PC-3 (cell line): Measurements from ENCODE around the gene LTB4R. TPM values are rescaled to one million over a fixed set of nuclear protein-coding genes. Genes with fewer than 3 reads are reported as not detected.

ENCODE experiments used
- ATAC-seq: fragments of 200-7000 bp; cut with Tn5 transposase; 2 replicates; pipeline ENCODE4 v1.9.1; 2020; ENCODE audit warnings: mild to moderate bottlenecking, moderate library complexity
- BruUV-seq: library from RNA; stranded (reverse); fragments of 400-500 nt; replicated peaks from 2 replicates; lab custom pipeline; 2021; lab: Mats Ljungman, UMichigan
- CTCF ChIA-PET: fragments of 300-600 bp; sonication (Branson Sonifier 250); formaldehyde crosslinking; loops from one replicate; lab custom pipeline; 2022; ENCODE audit warnings: antibody characterized with exemption; lab: Charles Lee
- POLR2A ChIA-PET: fragments of 300-600 bp; sonication (Branson Sonifier 250); formaldehyde crosslinking; loops from one replicate; lab custom pipeline; 2022; ENCODE audit warnings: antibody characterized with exemption; ENCODE audit not compliant: unreplicated experiment; lab: Charles Lee
- DNase-seq: peaks from one replicate; pipeline ENCODE4 v3.0.0-alpha.2; 2015
- H2AFZ ChIP-seq: fragments of 300-600 bp; sonication (generic); 2 replicates; pipeline ENCODE4 v1.6.0; 2016; ENCODE audit warnings: antibody characterized with exemption, low read length
- H3F3A ChIP-seq: fragments of 300-600 bp; sonication (generic); one replicate; pipeline ENCODE4 v1.6.0; 2017; ENCODE audit warnings: antibody characterized with exemption, low read length, control low read depth, mild to moderate bottlenecking; ENCODE audit not compliant: unreplicated experiment
- H3K27ac ChIP-seq: fragments of 300-600 bp; sonication (generic); 2 replicates; pipeline ENCODE4 v1.5.1; 2016; ENCODE audit warnings: mild to moderate bottlenecking, low read length
- H3K27me3 ChIP-seq: fragments of 300-600 bp; sonication (generic); 2 replicates; pipeline ENCODE4 v1.6.1; 2016; ENCODE audit warnings: low read length, mixed read lengths
- H3K36me3 ChIP-seq: fragments of 300-600 bp; sonication (generic); 2 replicates; pipeline ENCODE4 v1.6.1; 2016; ENCODE audit warnings: low read depth, mixed run types, low read length, mixed read lengths
- H3K4me1 ChIP-seq: fragments of 300-600 bp; sonication (generic); 2 replicates; pipeline ENCODE4 v1.5.1; 2016; ENCODE audit warnings: low read length; ENCODE audit not compliant: insufficient read depth
- H3K4me2 ChIP-seq: fragments of 300-600 bp; sonication (generic); 2 replicates; pipeline ENCODE4 v1.6.0; 2016; ENCODE audit warnings: low read length
- H3K4me3 ChIP-seq: fragments of 300-600 bp; sonication (generic); 2 replicates; pipeline ENCODE4 v1.5.1; 2016; ENCODE audit warnings: mild to moderate bottlenecking, low read length, mixed read lengths
- H3K79me2 ChIP-seq: fragments of 300-600 bp; sonication (generic); 2 replicates; pipeline ENCODE4 v1.6.1; 2017; ENCODE audit warnings: low read length, mixed read lengths
- H3K9ac ChIP-seq: fragments of 300-600 bp; sonication (generic); 2 replicates; pipeline ENCODE4 v1.6.0; 2016; ENCODE audit warnings: mild to moderate bottlenecking, low read length
- H3K9me2 ChIP-seq: fragments of 300-600 bp; sonication (generic); replicated peaks from 2 replicates; pipeline ENCODE4 v1.6.1; 2016; ENCODE audit warnings: mixed run types, low read length, mixed read lengths
- H3K9me3 ChIP-seq: fragments of 300-600 bp; sonication (generic); 2 replicates; pipeline ENCODE4 v1.6.1; 2016; ENCODE audit warnings: low read length, mixed read lengths
- H4K20me1 ChIP-seq: fragments of 300-600 bp; sonication (generic); 2 replicates; pipeline ENCODE4 v1.6.1; 2016; ENCODE audit warnings: low read length, mixed read lengths
- CTCF ChIP-seq: fragments of 300-600 bp; sonication (generic); conservative IDR thresholded peaks from 2 replicates; pipeline ENCODE4 v1.5.1; 2017; ENCODE audit warnings: antibody characterized with exemption, low read depth, mild to moderate bottlenecking, low read length
- EZH2 ChIP-seq: fragments of 300-600 bp; sonication (generic); IDR thresholded peaks from one replicate; pipeline ENCODE4 v1.6.1; 2017; ENCODE audit warnings: antibody characterized with exemption, mild to moderate bottlenecking, low read length; ENCODE audit not compliant: unreplicated experiment
- EZH2phosphoT487 ChIP-seq: fragments of 300-600 bp; sonication (generic); IDR thresholded peaks from 2 replicates; pipeline ENCODE4 v1.6.1; 2018; ENCODE audit warnings: mild to moderate bottlenecking, antibody characterized with exemption, low read length, borderline replicate concordance
- intact Hi-C: fragments of 100-400 bp; cut with micrococcal nuclease; formaldehyde crosslinking; loops from 2 replicates; pipeline ENCODE4 v1.9.0; 2023
- total RNA-seq: library from RNA; depleted of rRNA; stranded (reverse); fragments of >200 nt; gene quantifications from 2 replicates; pipeline ENCODE4 v1.2.3, GENCODE V29; 2014

LTB4R gene
- total RNA-seq, 1 experiment from 2014 or later, result 11.6 TPM

- CTCF ChIA-PET, result interaction anchor here (0.7 to 1.0 kb wide), 2 partner anchors 17 to 18 kb away, joined by 3 read pairs; no protein-coding TSS in a partner anchor
- no TSS peak for BruUV-seq
- POLR2A ChIA-PET, result interaction anchor here (0.7 kb wide), 1 partner anchor 8 kb away, joined by 3 read pairs; the partner anchor contains the start of gene RABGGTA
Observed at GRCh38 chr14:24279301-24280186, 31.8 kb upstream of the LTB4R start.

GRCh38 chr14:24280797-24281460 is 30.4 kb upstream of the LTB4R start:
- H3K27ac ChIP-seq, result no peak overlapping the region
- H3K27me3 ChIP-seq, result no peaks in the 10 kb centered on the region
- H3K9me3 ChIP-seq, result no peaks in the 10 kb centered on the region
- no peaks in the 10 kb centered on the region for H3K79me2 ChIP-seq
- TF ChIP-seq CTCF (no peak), EZH2 (no peak), EZH2phosphoT487 (no peak)
- H3K4me2 ChIP-seq, result no peak overlapping the region
- intact Hi-C loops, result no loop called here
- no peaks in the 10 kb centered on the region for H3K36me3 ChIP-seq
- H3K4me3 ChIP-seq, result no peak overlapping the region
- no peak for DNase-seq
- H3F3A ChIP-seq, result no peaks in the 10 kb centered on the region
- no peak for ATAC-seq
- no peaks in the 10 kb centered on the region for H3K9me2 ChIP-seq
- no peak overlapping the region for H3K9ac ChIP-seq
- BruUV-seq, result no TSS peak
- H2AFZ ChIP-seq, result no peak overlapping the region
- ChIA-PET POLR2A (no interaction called here), CTCF (no interaction called here)
- H3K4me1 ChIP-seq, result peaks cover 7% of the 10 kb centered on the region
- no peaks in the 10 kb centered on the region for H4K20me1 ChIP-seq

More at GRCh38 chr14:24279301-24280186, 31.8 kb upstream of the LTB4R start:
- no peak overlapping the region for H3K4me3 ChIP-seq
- no peak overlapping the region for H3K4me2 ChIP-seq
- no peak overlapping the region for H3K9ac ChIP-seq
- H3K4me1 ChIP-seq, result peaks cover 7% of the 10 kb centered on the region
- no peaks in the 10 kb centered on the region for H3K9me3 ChIP-seq
- H3F3A ChIP-seq, result no peaks in the 10 kb centered on the region
- no peaks in the 10 kb centered on the region for H3K36me3 ChIP-seq
- H3K9me2 ChIP-seq, result no peaks in the 10 kb centered on the region
- ATAC-seq (no peak), DNase-seq (peak; percentile 56)
- H3K27ac ChIP-seq, result no peak overlapping the region
- TF ChIP-seq EZH2phosphoT487, result no peak
- TF ChIP-seq EZH2, result no peak
- TF ChIP-seq CTCF, result peak; percentile 56; the same call in 1 of the 2 replicates
- no peaks in the 10 kb centered on the region for H3K27me3 ChIP-seq
- intact Hi-C loops, result no loop called here
- no peaks in the 10 kb centered on the region for H3K79me2 ChIP-seq
- H2AFZ ChIP-seq, result no peak overlapping the region
- no peaks in the 10 kb centered on the region for H4K20me1 ChIP-seq
